K562 (cell line): ENCODE results near the gene UBXN1. TPM values are rescaled to one million over a fixed set of nuclear protein-coding genes. Genes with fewer than 3 reads are reported as not detected.

ENCODE experiments used
- CEBPG ChIP-seq, 3 experiments: fragments of 200-800 bp in 1 of 3; sonication (Bioruptor generic) in 1 of 3; sonication (generic) in 1 of 3; formaldehyde crosslinking in 1 of 3; IDR thresholded peaks in 2 of 3; conservative IDR thresholded peaks in 1 of 3; 2 replicates each; pipeline versions ENCODE4 v1.6.1 to v1.8.0; 2016 to 2022; ENCODE audit warnings: missing compliant biosample characterization in 2 of 3, missing genetic modification characterization in 2 of 3, mild to moderate bottlenecking in 1 of 3, missing genetic modification reagents in 1 of 3
- CREB1 ChIP-seq, 2 experiments: sonication (generic) in 1 of 2; formaldehyde crosslinking in 1 of 2; IDR thresholded peaks; 2 replicates each; pipeline versions ENCODE4 v1.6.1 to v1.8.0; 2012 to 2022; ENCODE audit warnings: inconsistent platforms in 1 of 2, mild to moderate bottlenecking in 1 of 2, missing genetic modification reagents in 1 of 2, moderate library complexity in 1 of 2
- ESRRA ChIP-seq: fragments of 450-650 bp; IDR thresholded peaks from 2 replicates; pipeline ENCODE4 v1.6.1; 2014; ENCODE audit warnings: low read depth, mild to moderate bottlenecking, moderate library complexity, borderline replicate concordance
- KLF13 ChIP-seq: fragments of 450-650 bp; IDR thresholded peaks from 2 replicates; pipeline ENCODE4 v1.6.1; 2016; ENCODE audit warnings: missing genetic modification characterization, low read depth, mild to moderate bottlenecking, missing compliant biosample characterization, moderate library complexity, borderline replicate concordance
- KLF6 ChIP-seq: fragments of 250-450 bp; sonication (Bioruptor Pico); IDR thresholded peaks from 2 replicates; pipeline ENCODE4 v1.4.0; 2020; ENCODE audit warnings: mild to moderate bottlenecking, moderate library complexity, borderline replicate concordance
- MYNN ChIP-seq, 2 experiments: sonication (generic); formaldehyde crosslinking in 1 of 2; IDR thresholded peaks; 2 replicates each; pipeline versions ENCODE4 v1.5.0 to v1.6.1; 2016 to 2020; ENCODE audit warnings: antibody characterized with exemption in 1 of 2, missing genetic modification reagents in 1 of 2
- NEUROD1 ChIP-seq: fragments of 150-350 bp; IDR thresholded peaks from 2 replicates; pipeline ENCODE4 v1.6.1; 2014; ENCODE audit warnings: borderline replicate concordance, low read length, low read depth; ENCODE audit not compliant: partially characterized antibody
- NR2F6 ChIP-seq: fragments of 450-650 bp; formaldehyde crosslinking; IDR thresholded peaks from 2 replicates; pipeline ENCODE4 v1.4.0; 2020; ENCODE audit warnings: mild to moderate bottlenecking
- PCBP1 ChIP-seq: fragments of 200-400 bp; formaldehyde crosslinking; IDR thresholded peaks from 2 replicates; pipeline ENCODE4 v1.6.1; 2018; ENCODE audit warnings: mild to moderate bottlenecking, low read depth, low read length; ENCODE audit not compliant: poor library complexity, severe bottlenecking
- SMAD4 ChIP-seq: fragments of 250-450 bp; sonication (Bioruptor Pico); conservative IDR thresholded peaks from 2 replicates; pipeline ENCODE4 v1.8.0; 2021; ENCODE audit warnings: inconsistent platforms, mild to moderate bottlenecking, moderate library complexity
- TAL1 ChIP-seq: fragments of 450-650 bp; IDR thresholded peaks from 2 replicates; pipeline ENCODE4 v1.6.1; 2016; ENCODE audit warnings: mild to moderate bottlenecking
- ZNF436 ChIP-seq: fragments of 250-450, 450-650 bp; sonication (Bioruptor Pico); formaldehyde crosslinking; IDR thresholded peaks from 2 replicates; pipeline ENCODE4 v1.7.0; 2020; ENCODE audit warnings: mild to moderate bottlenecking
- ZNF583 ChIP-seq: fragments of 250-450 bp; sonication (Bioruptor Pico); IDR thresholded peaks from 2 replicates; pipeline ENCODE4 v1.4.0; 2020
- polyA plus RNA-seq, 8 experiments: library from polyadenylated mRNA; depleted of rRNA in 4 of 8; stranded (reverse) in 5 of 8; unstranded in 3 of 8; fragments of >200 nt; fragmentation: Nextera tagmentation in 2 of 8; fragmentation: Illumina TruSeq in 1 of 8; extraction: Ambion mirVana in 2 of 8; extraction: Trizol in 1 of 8; gene quantifications; 2 replicates each; pipeline versions ENCODE4 v1.2.1 to v1.2.3, GENCODE V29; 2011 to 2014; ENCODE audit warnings: inconsistent platforms in 1 of 8, missing spikeins in 1 of 8
- total RNA-seq, 7 experiments: library from RNA; depleted of rRNA in 6 of 7; stranded (reverse); fragments of >200 nt in 6 of 7; fragmentation: Illumina TruSeq in 2 of 7; extraction: Trizol in 2 of 7; gene quantifications; 2 replicates each; pipeline versions ENCODE4 v1.2.1 to v1.2.3, GENCODE V29; 2011 to 2021; ENCODE audit warnings: low replicate concordance in 1 of 7
- TF ChIP-seq, protein P1 (sequence below): fragments of 250-450 bp; sonication (Bioruptor Pico); IDR thresholded peaks from 2 replicates; pipeline ENCODE4 v1.4.0; 2020; ENCODE audit warnings: mild to moderate bottlenecking, moderate library complexity
- TF ChIP-seq, protein P2 (sequence below): fragments of 450-650 bp; IDR thresholded peaks from 2 replicates; pipeline ENCODE4 v1.6.1; 2017; ENCODE audit warnings: antibody characterized with exemption, mild to moderate bottlenecking
- TF ChIP-seq, protein P3 (sequence below): IDR thresholded peaks from 2 replicates; pipeline ENCODE4 v1.6.1; 2014; ENCODE audit warnings: antibody characterized with exemption
- TF ChIP-seq, protein P4 (sequence below): fragments of 450-650 bp; formaldehyde crosslinking; IDR thresholded peaks from 2 replicates; pipeline ENCODE4 v1.4.0; 2022; ENCODE audit warnings: mild to moderate bottlenecking, moderate library complexity

Gene UBXN1
- total and polyA plus RNA-seq, 9 of the 15 experiments (the other 6 are each of a cell fraction or from before 2014, with no cell fraction given): 4.8 to 263 (median 99.7) TPM

DNA sequence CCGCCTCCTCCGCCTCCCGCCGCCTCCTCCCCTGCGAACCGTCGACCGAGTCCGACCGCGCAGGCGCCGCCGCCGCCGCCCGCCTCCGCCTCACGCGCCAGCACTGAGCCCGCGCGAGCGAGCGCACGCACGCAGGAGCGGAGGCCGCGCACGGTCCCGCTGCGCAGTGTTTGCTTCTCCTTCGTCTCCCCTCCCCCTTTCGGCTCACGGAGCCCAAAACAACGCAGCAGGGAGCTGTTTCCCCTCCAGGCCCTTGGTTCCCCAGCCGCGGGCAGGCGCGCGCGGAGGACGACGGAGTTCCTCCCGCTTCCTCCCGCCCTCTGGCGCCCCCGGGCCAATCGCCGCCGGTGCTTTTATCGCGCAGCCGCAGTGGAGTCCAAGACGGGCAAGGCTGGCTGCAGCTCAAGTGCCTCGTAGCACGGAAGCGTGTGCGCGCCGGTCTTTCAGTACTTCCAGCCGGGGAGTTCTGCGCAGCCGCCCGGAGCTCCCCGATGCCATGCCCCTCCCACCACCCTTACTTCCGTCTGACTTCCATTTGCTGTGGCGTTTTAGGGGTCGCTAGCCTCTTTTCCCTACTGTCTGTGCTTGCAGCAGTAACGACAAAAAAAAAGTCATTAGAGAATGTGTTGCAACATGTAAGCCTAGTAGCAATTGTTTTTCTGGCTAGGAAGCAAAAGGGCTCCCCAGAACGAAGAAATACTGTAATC, 48.4 kb upstream of the UBXN1 start, which contains the start of gene HNRNPUL2 (continued):
- TF ChIP-seq CEBPG (CRISPR knock-in tag; IDR thresholded peaks at IDR 0.05) (no peak), CEBPG (tag; conservative IDR thresholded peaks at IDR 0.05 in 1 of 2, IDR thresholded peaks at IDR 0.05 in 1 of 2) (no peak; a peak in 1 of 4 replicates), CREB1 (IDR thresholded peaks at IDR 0.05) (peak; percentile 58; the same call in 1 of the 2 replicates), CREB1 (CRISPR knock-in tag; IDR thresholded peaks at IDR 0.05) (0 out of 2 replicates have a peak, but pooled peaks have one; percentile 48), NR2F6 (CRISPR knock-in tag) (no peak), KLF13 (tag) (peak; percentile 74; the same call in 1 of the 2 replicates), MYNN (IDR thresholded peaks at IDR 0.05) (0 out of 2 replicates have a peak, but pooled peaks have one; percentile 37), MYNN (CRISPR knock-in tag; IDR thresholded peaks at IDR 0.05) (no peak), PCBP1 (peak; percentile 59), NEUROD1 (peak; percentile 15), ESRRA (peak; percentile 53; the same call in 1 of the 2 replicates), ZNF436 (peak; percentile 33; the same call in 1 of the 2 replicates), TAL1 (no peak), SMAD4 (CRISPR knock-in tag) (peak; percentile 74), ZNF583 (CRISPR knock-in tag) (0 out of 2 replicates have a peak, but pooled peaks have one; percentile 16), KLF6 (CRISPR knock-in tag) (peak; percentile 54; the same call in 1 of the 2 replicates)
- TF ChIP-seq, protein P1, sequence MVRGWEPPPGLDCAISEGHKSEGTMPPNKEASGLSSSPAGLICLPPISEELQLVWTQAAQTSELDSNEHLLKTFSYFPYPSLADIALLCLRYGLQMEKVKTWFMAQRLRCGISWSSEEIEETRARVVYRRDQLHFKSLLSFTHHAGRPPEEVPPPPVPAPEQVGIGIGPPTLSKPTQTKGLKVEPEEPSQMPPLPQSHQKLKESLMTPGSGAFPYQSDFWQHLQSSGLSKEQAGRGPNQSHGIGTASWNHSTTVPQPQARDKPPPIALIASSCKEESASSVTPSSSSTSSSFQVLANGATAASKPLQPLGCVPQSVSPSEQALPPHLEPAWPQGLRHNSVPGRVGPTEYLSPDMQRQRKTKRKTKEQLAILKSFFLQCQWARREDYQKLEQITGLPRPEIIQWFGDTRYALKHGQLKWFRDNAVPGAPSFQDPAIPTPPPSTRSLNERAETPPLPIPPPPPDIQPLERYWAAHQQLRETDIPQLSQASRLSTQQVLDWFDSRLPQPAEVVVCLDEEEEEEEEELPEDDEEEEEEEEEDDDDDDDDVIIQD (CRISPR knock-in tag): 0 out of 2 replicates have a peak, but pooled peaks have one; percentile 71
- TF ChIP-seq, protein P2, sequence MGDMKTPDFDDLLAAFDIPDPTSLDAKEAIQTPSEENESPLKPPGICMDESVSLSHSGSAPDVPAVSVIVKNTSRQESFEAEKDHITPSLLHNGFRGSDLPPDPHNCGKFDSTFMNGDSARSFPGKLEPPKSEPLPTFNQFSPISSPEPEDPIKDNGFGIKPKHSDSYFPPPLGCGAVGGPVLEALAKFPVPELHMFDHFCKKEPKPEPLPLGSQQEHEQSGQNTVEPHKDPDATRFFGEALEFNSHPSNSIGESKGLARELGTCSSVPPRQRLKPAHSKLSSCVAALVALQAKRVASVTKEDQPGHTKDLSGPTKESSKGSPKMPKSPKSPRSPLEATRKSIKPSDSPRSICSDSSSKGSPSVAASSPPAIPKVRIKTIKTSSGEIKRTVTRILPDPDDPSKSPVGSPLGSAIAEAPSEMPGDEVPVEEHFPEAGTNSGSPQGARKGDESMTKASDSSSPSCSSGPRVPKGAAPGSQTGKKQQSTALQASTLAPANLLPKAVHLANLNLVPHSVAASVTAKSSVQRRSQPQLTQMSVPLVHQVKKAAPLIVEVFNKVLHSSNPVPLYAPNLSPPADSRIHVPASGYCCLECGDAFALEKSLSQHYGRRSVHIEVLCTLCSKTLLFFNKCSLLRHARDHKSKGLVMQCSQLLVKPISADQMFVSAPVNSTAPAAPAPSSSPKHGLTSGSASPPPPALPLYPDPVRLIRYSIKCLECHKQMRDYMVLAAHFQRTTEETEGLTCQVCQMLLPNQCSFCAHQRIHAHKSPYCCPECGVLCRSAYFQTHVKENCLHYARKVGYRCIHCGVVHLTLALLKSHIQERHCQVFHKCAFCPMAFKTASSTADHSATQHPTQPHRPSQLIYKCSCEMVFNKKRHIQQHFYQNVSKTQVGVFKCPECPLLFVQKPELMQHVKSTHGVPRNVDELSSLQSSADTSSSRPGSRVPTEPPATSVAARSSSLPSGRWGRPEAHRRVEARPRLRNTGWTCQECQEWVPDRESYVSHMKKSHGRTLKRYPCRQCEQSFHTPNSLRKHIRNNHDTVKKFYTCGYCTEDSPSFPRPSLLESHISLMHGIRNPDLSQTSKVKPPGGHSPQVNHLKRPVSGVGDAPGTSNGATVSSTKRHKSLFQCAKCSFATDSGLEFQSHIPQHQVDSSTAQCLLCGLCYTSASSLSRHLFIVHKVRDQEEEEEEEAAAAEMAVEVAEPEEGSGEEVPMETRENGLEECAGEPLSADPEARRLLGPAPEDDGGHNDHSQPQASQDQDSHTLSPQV: peak; percentile 91; the same call in 1 of the 2 replicates
- TF ChIP-seq, protein P3, sequence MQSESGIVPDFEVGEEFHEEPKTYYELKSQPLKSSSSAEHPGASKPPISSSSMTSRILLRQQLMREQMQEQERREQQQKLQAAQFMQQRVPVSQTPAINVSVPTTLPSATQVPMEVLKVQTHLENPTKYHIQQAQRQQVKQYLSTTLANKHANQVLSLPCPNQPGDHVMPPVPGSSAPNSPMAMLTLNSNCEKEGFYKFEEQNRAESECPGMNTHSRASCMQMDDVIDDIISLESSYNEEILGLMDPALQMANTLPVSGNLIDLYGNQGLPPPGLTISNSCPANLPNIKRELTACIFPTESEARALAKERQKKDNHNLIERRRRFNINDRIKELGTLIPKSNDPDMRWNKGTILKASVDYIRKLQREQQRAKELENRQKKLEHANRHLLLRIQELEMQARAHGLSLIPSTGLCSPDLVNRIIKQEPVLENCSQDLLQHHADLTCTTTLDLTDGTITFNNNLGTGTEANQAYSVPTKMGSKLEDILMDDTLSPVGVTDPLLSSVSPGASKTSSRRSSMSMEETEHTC: peak; percentile 7; the same call in 1 of the 2 replicates
- TF ChIP-seq, protein P4, sequence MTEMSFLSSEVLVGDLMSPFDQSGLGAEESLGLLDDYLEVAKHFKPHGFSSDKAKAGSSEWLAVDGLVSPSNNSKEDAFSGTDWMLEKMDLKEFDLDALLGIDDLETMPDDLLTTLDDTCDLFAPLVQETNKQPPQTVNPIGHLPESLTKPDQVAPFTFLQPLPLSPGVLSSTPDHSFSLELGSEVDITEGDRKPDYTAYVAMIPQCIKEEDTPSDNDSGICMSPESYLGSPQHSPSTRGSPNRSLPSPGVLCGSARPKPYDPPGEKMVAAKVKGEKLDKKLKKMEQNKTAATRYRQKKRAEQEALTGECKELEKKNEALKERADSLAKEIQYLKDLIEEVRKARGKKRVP (CRISPR knock-in tag): 0 out of 2 replicates have a peak, but pooled peaks have one; percentile 16
